ENCODE results near the gene SLC4A2.

SLC4A2 gene

GRCh38 chr7:151012911-151013347 is 46.5 kb upstream of the SLC4A2 start:
- POLR2A ChIA-PET: interaction anchor here (0.6 to 1.0 kb wide), 2 partner anchors 45 to 98 kb away, joined by 3 read pairs; partner anchors contain the start of gene CDK5
- CTCF ChIA-PET: interaction anchor here (0.5 to 2.9 kb wide), 16 partner anchors 11 to 232 kb away, joined by 3 to 27 read pairs (median 4); partner anchors contain the start of genes ATG9B and CDK5
- Histone ChIP-seq H3K36me3 (ENCODE audit: control insufficient read depth in 2 of 2, insufficient read depth in 1 of 2, low read length in 2 of 2) (no peaks in the 10 kb centered on the region), H3K4me1 (ENCODE audit: control insufficient read depth, insufficient read depth, low read length) (no peaks in the 10 kb centered on the region), H3K27ac (ENCODE audit: extremely low read depth, low read depth, low read length) (no peak overlapping the region), H3K9me3 (ENCODE audit: control insufficient read depth, insufficient read depth, low read depth, low read length) (no peaks in the 10 kb centered on the region), H3K4me3 (ENCODE audit: low read depth, low read length) (no peak overlapping the region)
- TF ChIP-seq ATF2 (tag by site-specific recombination; IDR thresholded peaks at IDR 0.05; ENCODE audit: low read depth): no peak
- TF ChIP-seq ZNF280C (tag by site-specific recombination; IDR thresholded peaks at IDR 0.05): no peak
- no peak for TF ChIP-seq ZNF302 (tag by site-specific recombination; IDR thresholded peaks at IDR 0.05; ENCODE audit: low read depth)
- TF ChIP-seq ZNF184 (tag by site-specific recombination; IDR thresholded peaks at IDR 0.05): no peak
- TF ChIP-seq SCRT1 (tag by site-specific recombination; IDR thresholded peaks at IDR 0.05; ENCODE audit: borderline replicate concordance): no peak
- TF ChIP-seq PRDM4 (tag by site-specific recombination; IDR thresholded peaks at IDR 0.05): peak; percentile 35; the same call in 1 of the 2 replicates
- TF ChIP-seq ZNF76 (tag by site-specific recombination; IDR thresholded peaks at IDR 0.05; ENCODE audit: borderline replicate concordance, low read depth): no peak
- peak; percentile 21; the same call in 1 of the 2 replicates for TF ChIP-seq ZBTB8A (tag by site-specific recombination; IDR thresholded peaks at IDR 0.05)
- TF ChIP-seq ZNF654 (tag by site-specific recombination; IDR thresholded peaks at IDR 0.05; ENCODE audit: low read depth): peak; percentile 35; the same call in 1 of the 2 replicates
- no peak for TF ChIP-seq MEIS1 (CRISPR knock-in tag; IDR thresholded peaks at IDR 0.05; ENCODE audit: borderline replicate concordance)
- TF ChIP-seq ZNF146 (tag by site-specific recombination; IDR thresholded peaks at IDR 0.05): no peak
- no peak for TF ChIP-seq ZNF501 (tag by site-specific recombination; IDR thresholded peaks at IDR 0.05)
- no peak for TF ChIP-seq ZFP41 (tag by site-specific recombination; IDR thresholded peaks at IDR 0.05; ENCODE audit: borderline replicate concordance)

GRCh38 chr7:151013356-151013732 is 46.0 kb upstream of the SLC4A2 start:
- TF ChIP-seq SP2 (tag by site-specific recombination; IDR thresholded peaks at IDR 0.05): peak; percentile 39; the same call in 1 of the 2 replicates
- TF ChIP-seq SP3 (tag by site-specific recombination; IDR thresholded peaks at IDR 0.05): peak; percentile 32; the same call in 1 of the 2 replicates
- TF ChIP-seq KLF1 (tag by site-specific recombination; IDR thresholded peaks at IDR 0.05): 0 out of 2 replicates have a peak, but pooled peaks have one; percentile 24
- TF ChIP-seq YY1 (tag by site-specific recombination; IDR thresholded peaks at IDR 0.05): no peak
- no peak for TF ChIP-seq ZBTB48 (tag by site-specific recombination; IDR thresholded peaks at IDR 0.05)
- ChIA-PET POLR2A (interaction anchor here (1.0 kb wide), 1 partner anchor 44 kb away, joined by 3 read pairs; the partner anchor contains the start of gene CDK5), CTCF (interaction anchor here (0.5 to 2.9 kb wide), 6 partner anchors 23 to 231 kb away, joined by 3 to 27 read pairs (median 4); no protein-coding TSS in a partner anchor)
- Histone ChIP-seq H3K4me3 (ENCODE audit: low read depth, low read length) (no peak overlapping the region), H3K4me1 (ENCODE audit: control insufficient read depth, insufficient read depth, low read length) (no peaks in the 10 kb centered on the region), H3K27ac (ENCODE audit: extremely low read depth, low read depth, low read length) (no peak overlapping the region), H3K9me3 (ENCODE audit: control insufficient read depth, insufficient read depth, low read depth, low read length) (no peaks in the 10 kb centered on the region), H3K36me3 (ENCODE audit: control insufficient read depth in 2 of 2, insufficient read depth in 1 of 2, low read length in 2 of 2) (no peaks in the 10 kb centered on the region)
